H1 (cell line): ENCODE measurements around the gene NAXD. TPM values are rescaled to one million over a fixed set of nuclear protein-coding genes. Genes with fewer than 3 reads are reported as not detected.

Experiments
- CTCF ChIA-PET: fragments of 300-600 bp; sonication (Branson Sonifier 250); formaldehyde crosslinking; loops from one replicate; lab custom pipeline; 2021; ENCODE audit not compliant: partially characterized antibody; lab: Charles Lee
- POLR2A ChIA-PET: fragments of 300-600 bp; sonication (Branson Sonifier 250); formaldehyde crosslinking; loops from one replicate; lab custom pipeline; 2021; ENCODE audit warnings: inconsistent platforms; ENCODE audit not compliant: partially characterized antibody; lab: Charles Lee
- DNase-seq, 2 experiments: peaks; one replicate each; pipeline versions ENCODE4 v3.0.0 to v3.0.0-alpha.2; 2010 to 2022; ENCODE audit warnings: low spot score in 2 of 2, low read depth in 1 of 2, mixed read lengths in 1 of 2
- FAIRE-seq: peaks from 2 replicates; lab custom pipeline; 2011; peaks lifted over from hg19 to GRCh38; lab: Jason Lieb, UNC
- H2AFZ ChIP-seq: 2 replicates; pipeline ENCODE4 v1.8.1; 2012; ENCODE audit warnings: low read length, inconsistent platforms
- H2AK5ac ChIP-seq: 2 replicates; pipeline ENCODE4 v1.6.1; 2013; ENCODE audit warnings: low read depth, low read length
- H2BK120ac ChIP-seq: replicated peaks from 2 replicates; pipeline ENCODE3; 2013; ENCODE audit warnings: low read depth, low read length, inconsistent platforms
- H2BK12ac ChIP-seq: 2 replicates; pipeline ENCODE4 v1.6.1; 2013; ENCODE audit warnings: low read depth, low read length
- H2BK15ac ChIP-seq: 2 replicates; pipeline ENCODE4 v1.6.1; 2013; ENCODE audit warnings: low read length
- H2BK20ac ChIP-seq: 2 replicates; pipeline ENCODE4 v1.6.1; 2013; ENCODE audit warnings: low read length
- H2BK5ac ChIP-seq: 2 replicates; pipeline ENCODE4 v1.6.1; 2013; ENCODE audit warnings: low read depth, low read length
- H3K14ac ChIP-seq: 2 replicates; pipeline ENCODE4 v1.6.1; 2013; ENCODE audit warnings: inconsistent platforms; ENCODE audit not compliant: insufficient read length
- H3K18ac ChIP-seq: 2 replicates; pipeline ENCODE4 v1.6.1; 2013; ENCODE audit warnings: low read length; ENCODE audit errors: extremely low read depth
- H3K23ac ChIP-seq: 2 replicates; pipeline ENCODE4 v1.6.1; 2013; ENCODE audit warnings: inconsistent platforms; ENCODE audit not compliant: insufficient read length
- H3K23me2 ChIP-seq: 2 replicates; pipeline ENCODE4 v1.6.1; 2013; ENCODE audit warnings: low read depth, low read length
- H3K27ac ChIP-seq: 2 replicates; pipeline ENCODE4 v1.6.1; 2011; ENCODE audit warnings: low read depth, low read length, inconsistent platforms
- H3K27me3 ChIP-seq, 4 experiments: replicated peaks in 1 of 4; 1 replicate in 1 of 4; 2 replicates in 3 of 4; pipeline versions ENCODE4 v1.6.1 to v1.8.1; 2011 to 2013; ENCODE audit warnings: low read length in 3 of 4, mild to moderate bottlenecking in 3 of 4, inconsistent platforms in 2 of 4, mixed read lengths in 2 of 4, moderate library complexity in 1 of 4; ENCODE audit not compliant: control insufficient read depth in 3 of 4, insufficient read depth in 3 of 4; ENCODE audit errors: extremely low read depth in 1 of 4
- H3K36me3 ChIP-seq, 4 experiments: 2 replicates each; pipeline versions ENCODE4 v1.6.1 to v1.8.1; 2011 to 2013; ENCODE audit warnings: mild to moderate bottlenecking in 4 of 4, low read length in 3 of 4, moderate library complexity in 2 of 4, control low read depth in 1 of 4, inconsistent platforms in 1 of 4; ENCODE audit not compliant: insufficient read depth in 4 of 4, control insufficient read depth in 2 of 4
- H3K4ac ChIP-seq: replicated peaks from 2 replicates; pipeline ENCODE3; 2013; ENCODE audit warnings: low read length, low read depth, mixed read lengths, inconsistent platforms; ENCODE audit not compliant: insufficient read length
- H3K4me1 ChIP-seq, 4 experiments: replicated peaks in 1 of 4; 1 replicate in 1 of 4; 2 replicates in 3 of 4; pipeline versions ENCODE4 v1.6.1 to v1.8.1; 2011 to 2013; ENCODE audit warnings: low read length in 3 of 4, inconsistent platforms in 2 of 4, mixed read lengths in 1 of 4; ENCODE audit not compliant: insufficient read depth in 4 of 4, control insufficient read depth in 3 of 4
- H3K4me2 ChIP-seq, 2 experiments: 2 replicates each; pipeline versions ENCODE4 v1.6.1 to v1.8.1; 2011 to 2013; ENCODE audit warnings: low read depth in 2 of 2, low read length in 2 of 2, control low read depth in 1 of 2, inconsistent platforms in 1 of 2, mild to moderate bottlenecking in 1 of 2; ENCODE audit not compliant: insufficient read depth in 1 of 2
- H3K4me3 ChIP-seq, 4 experiments: fragments of 200-600, 300-600 bp in 1 of 4; sonication (generic), shearing (Covaris generic), sonication (Bioruptor Twin) in 1 of 4; 2 replicates each; pipeline versions ENCODE4 v1.5.1 to v1.8.1; 2011 to 2016; ENCODE audit warnings: low read length in 4 of 4, low read depth in 3 of 4, control low read depth in 2 of 4, inconsistent platforms in 2 of 4, mild to moderate bottlenecking in 2 of 4, mixed read lengths in 1 of 4, moderate library complexity in 1 of 4; ENCODE audit not compliant: insufficient read depth in 2 of 4; ENCODE audit errors: extremely low read depth in 1 of 4
- H3K56ac ChIP-seq: replicated peaks from 2 replicates; pipeline ENCODE3; 2013; ENCODE audit warnings: low read depth, mild to moderate bottlenecking, mixed read lengths, low read length, inconsistent platforms; ENCODE audit not compliant: insufficient read length
- H3K79me1 ChIP-seq: 2 replicates; pipeline ENCODE4 v1.6.1; 2013; ENCODE audit warnings: low read depth, low read length, control low read depth
- H3K79me2 ChIP-seq, 2 experiments: 2 replicates each; pipeline versions ENCODE4 v1.6.1 to v1.8.1; 2012 to 2013; ENCODE audit warnings: low read length in 2 of 2, mild to moderate bottlenecking in 2 of 2, inconsistent platforms in 1 of 2; ENCODE audit not compliant: insufficient read depth in 2 of 2, control insufficient read depth in 1 of 2
- H3K9ac ChIP-seq, 4 experiments: replicated peaks in 1 of 4; 1 replicate in 1 of 4; 2 replicates in 3 of 4; pipeline versions ENCODE4 v1.6.1 to v1.8.1; 2011 to 2013; ENCODE audit warnings: low read depth in 3 of 4, low read length in 3 of 4, control low read depth in 2 of 4, mild to moderate bottlenecking in 2 of 4, moderate library complexity in 2 of 4, inconsistent platforms in 1 of 4; ENCODE audit errors: extremely low read depth in 1 of 4
- H3K9me3 ChIP-seq, 2 experiments: 2 replicates each; pipeline versions ENCODE4 v1.6.1 to v1.8.1; 2012 to 2013; ENCODE audit warnings: mild to moderate bottlenecking in 2 of 2, moderate library complexity in 2 of 2, control low read depth in 1 of 2, inconsistent platforms in 1 of 2, low read depth in 1 of 2, low read length in 1 of 2, mixed read lengths in 1 of 2; ENCODE audit not compliant: insufficient read depth in 2 of 2
- H4K20me1 ChIP-seq, 2 experiments: replicated peaks in 1 of 2; 2 replicates each; pipeline versions ENCODE3 to v1.8.1; 2011 to 2013; ENCODE audit warnings: inconsistent platforms in 2 of 2, low read length in 2 of 2, mild to moderate bottlenecking in 1 of 2; ENCODE audit not compliant: insufficient read depth in 2 of 2, control insufficient read depth in 1 of 2
- H4K5ac ChIP-seq: 2 replicates; pipeline ENCODE4 v1.6.1; 2013; ENCODE audit warnings: low read length, low read depth, mixed read lengths, inconsistent platforms; ENCODE audit not compliant: insufficient read length
- H4K8ac ChIP-seq: 2 replicates; pipeline ENCODE4 v1.8.0; 2013; ENCODE audit warnings: mild to moderate bottlenecking, moderate library complexity, low read length, inconsistent platforms; ENCODE audit not compliant: insufficient read depth; ENCODE audit errors: extremely low read depth
- H4K91ac ChIP-seq: replicated peaks from 2 replicates; pipeline ENCODE3; 2013; ENCODE audit warnings: low read length, mixed read lengths, inconsistent platforms; ENCODE audit not compliant: insufficient read length
- POLR2AphosphoS5 ChIP-seq: IDR thresholded peaks from 2 replicates; pipeline ENCODE4 v1.6.1; 2011; ENCODE audit warnings: low read depth, low read length
- SP1 ChIP-seq: IDR thresholded peaks from 2 replicates; pipeline ENCODE4 v1.6.1; 2011; ENCODE audit warnings: low read depth, low read length
- WGBS, 2 experiments: shearing (Covaris generic) in 1 of 2; methylation state at CpG; one replicate each; pipeline versions ENCODE4 v1.1.6 to v1.1.7; 2013 to 2015; ENCODE audit warnings: low lambda C conversion rate in 2 of 2, mixed read lengths in 2 of 2, inconsistent platforms in 1 of 2, low coverage in 1 of 2, missing lambda C conversion rate in 1 of 2; ENCODE audit not compliant: insufficient replicate concordance in 2 of 2, insufficient coverage in 1 of 2, insufficient read length in 1 of 2; ENCODE audit errors: extremely low coverage in 1 of 2, missing lambda C conversion rate in 1 of 2; 5-methylcytosine and 5-hydroxymethylcytosine counted together
- polyA plus RNA-seq, 7 experiments: library from polyadenylated mRNA; depleted of rRNA in 3 of 7; stranded (reverse) in 5 of 7; unstranded in 2 of 7; fragments of >200 nt in 5 of 7; fragments of 200-250 nt in 2 of 7; gene quantifications; 1 replicate in 5 of 7; 2 replicates in 1 of 7; 4 replicates in 1 of 7; pipeline versions ENCODE4 v1.2.1 to v1.2.3, GENCODE V29; 2011 to 2013; ENCODE audit warnings: missing spikeins in 2 of 7, mixed read lengths in 2 of 7
- total RNA-seq: library from RNA; stranded (reverse); fragmentation: NEBNext Ultra II Directional; extraction: Animal tissue kit (Norgen Biotek cat#: 25700); gene quantifications from 2 replicates; pipeline ENCODE4 v1.2.1, GENCODE V29; 2021

NAXD gene
- total and polyA plus RNA-seq, 2 of the 8 experiments (the other 6 are each of a cell fraction or from before 2014, with no cell fraction given): 25.4 to 35.5 TPM

DNA sequence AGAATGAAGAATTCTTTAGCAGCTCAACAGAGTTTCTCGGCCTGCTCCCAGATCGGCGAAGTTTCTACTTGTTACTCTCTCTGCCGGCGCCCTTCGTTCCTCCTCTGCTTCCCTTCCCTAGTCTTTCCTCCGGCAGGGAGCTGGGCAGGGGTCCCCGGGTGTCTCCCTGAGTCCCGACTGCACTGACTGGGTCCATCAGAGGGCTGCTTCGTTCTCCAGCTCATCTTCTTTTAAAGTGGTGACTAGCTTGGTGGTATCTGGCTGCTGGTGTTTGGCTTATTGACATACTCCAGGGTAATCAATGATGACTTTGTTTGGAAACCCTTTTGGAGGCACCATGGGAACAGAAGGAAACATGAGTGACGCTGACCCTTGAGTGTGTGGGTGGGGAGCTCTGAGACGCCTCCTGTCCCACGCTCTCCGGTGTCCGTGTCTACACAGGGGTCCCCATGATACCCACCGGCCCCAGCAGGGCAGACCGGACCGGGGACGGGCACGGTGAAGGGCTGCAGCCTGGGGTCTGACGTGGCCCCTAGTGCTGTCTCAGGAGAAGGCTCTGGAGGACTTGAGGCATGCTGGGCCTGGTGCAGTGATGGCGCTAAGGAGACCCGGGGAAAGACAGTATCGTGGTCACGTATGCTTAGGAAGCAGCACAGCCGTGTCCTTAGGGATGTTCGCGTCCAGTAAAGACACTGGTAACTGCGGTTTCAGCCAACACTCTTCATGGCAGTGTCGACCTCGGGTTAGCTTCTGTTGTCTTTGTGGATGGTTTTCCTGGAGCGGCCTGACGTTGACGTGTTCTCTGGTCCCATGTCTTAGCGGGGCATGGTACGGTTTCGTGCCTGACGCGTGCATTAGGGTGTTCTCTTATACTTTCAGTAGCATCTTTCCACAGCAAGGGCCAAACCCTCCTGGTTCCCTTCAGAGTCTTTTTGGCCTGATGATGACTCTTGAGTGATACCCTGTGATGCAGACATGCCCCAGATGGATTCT lies 23.8 kb downstream of the NAXD start:
- H3K23ac ChIP-seq: no peak overlapping the region
- H3K4me2 ChIP-seq: no peak overlapping the region
- H2AFZ ChIP-seq: no peak overlapping the region
- H3K27me3 ChIP-seq: no peaks in the 10 kb centered on the region
- H3K9ac ChIP-seq: no peak overlapping the region
- H2BK5ac ChIP-seq: no peak overlapping the region
- H3K18ac ChIP-seq: no peak overlapping the region
- H3K23me2 ChIP-seq: no peaks in the 10 kb centered on the region
- H4K20me1 ChIP-seq: peaks cover 7 to 28% of the 10 kb centered on the region in 2 experiments
- H2BK15ac ChIP-seq: no peak overlapping the region
- no peak overlapping the region for H3K27ac ChIP-seq
- H2AK5ac ChIP-seq: no peak overlapping the region; the same call in 1 of the 2 replicates
- ChIA-PET POLR2A (interaction anchor here (0.9 to 1.0 kb wide), 3 partner anchors 10 to 18 kb away, joined by 3 to 4 read pairs (median 3); no protein-coding TSS in a partner anchor), CTCF (interaction anchor here (0.6 to 4.1 kb wide), 19 partner anchors 9 to 305 kb away, joined by 3 to 18 read pairs (median 4); no protein-coding TSS in a partner anchor)
- H4K91ac ChIP-seq: no peak overlapping the region
- H3K14ac ChIP-seq: no peak overlapping the region
- peaks cover 0 to 3% of the 10 kb centered on the region in 2 experiments; a peak in 1 of 4 replicates for H3K79me2 ChIP-seq
- FAIRE-seq (no peak), DNase-seq (peak in 1 of 2 experiments; percentile 36)
- H3K4me1 ChIP-seq: no peaks in the 10 kb centered on the region
- peaks cover 3% of the 10 kb centered on the region; the same call in 1 of the 2 replicates for H3K79me1 ChIP-seq
- H3K9me3 ChIP-seq: no peaks in the 10 kb centered on the region
- H4K8ac ChIP-seq: no peak overlapping the region
- TF ChIP-seq POLR2AphosphoS5 (peak; percentile 50; the same call in 1 of the 2 replicates), SP1 (no peak)
- 92% methylated on average over 39 of the region's 39 CpGs; no CpG with 5 or more reads in 1 of the 2 experiments for WGBS, 2 experiments
- no peak overlapping the region for H2BK12ac ChIP-seq
- H2BK20ac ChIP-seq: no peak overlapping the region
- H3K4ac ChIP-seq: no peak overlapping the region
- H4K5ac ChIP-seq: no peak overlapping the region
- H2BK120ac ChIP-seq: no peak overlapping the region
- H3K4me3 ChIP-seq: no peak overlapping the region
- H3K36me3 ChIP-seq: peaks cover 10 to 51% (median 39%) of the 10 kb centered on the region in 4 experiments; a peak in 7 of 8 replicates
- H3K56ac ChIP-seq: no peak overlapping the region
